K562 (cell line): ENCODE measurements around the gene EML3. TPM values are rescaled to one million over a fixed set of nuclear protein-coding genes. Genes with fewer than 3 reads are reported as not detected.

Experiments used
- ATAC-seq: fragments of 200-7000 bp; cut with Tn5 transposase; 3 replicates; pipeline ENCODE4 v1.9.1; 2020; ENCODE audit warnings: moderate library complexity
- BruUV-seq: library from RNA; stranded (reverse); fragments of 400-500 nt; replicated peaks from 2 replicates; lab custom pipeline; 2021; lab: Mats Ljungman, UMichigan
- CTCF ChIA-PET: fragments of 300-600 bp; formaldehyde crosslinking; extraction: SDS; loops from one replicate; lab custom pipeline; 2021; ENCODE audit warnings: low intra/inter-chr PET ratio; lab: Yijun Ruan, JAX
- POLR2A ChIA-PET: fragments of 300-600, 350-650 bp; sonication (Branson Sonifier 250); formaldehyde crosslinking; extraction: SDS; loops from one replicate; lab custom pipeline; 2021; ENCODE audit warnings: antibody characterized with exemption, inconsistent platforms; lab: Yijun Ruan, JAX
- DNase-seq, 4 experiments: peaks; one replicate each; pipeline versions ENCODE4 v3.0.0 to v3.0.0-alpha.2; 2011 to 2018; ENCODE audit warnings: low spot score in 3 of 4, mixed read lengths in 3 of 4; ENCODE audit errors: extremely low read depth in 1 of 4
- FAIRE-seq: peaks from 2 replicates; lab custom pipeline; 2011; peaks lifted over from hg19 to GRCh38; lab: Jason Lieb, UNC
- H2AFZ ChIP-seq: 2 replicates; pipeline ENCODE4 v1.6.0; 2011; ENCODE audit warnings: low read depth, low read length, control low read depth, inconsistent platforms
- H3K27ac ChIP-seq: fragments of 200-600 bp; 3 replicates; pipeline ENCODE4 v1.8.0; 2011; ENCODE audit warnings: low read depth, mild to moderate bottlenecking, control low read depth, inconsistent platforms, low read length, moderate library complexity, mixed read lengths; ENCODE audit errors: extremely low read depth
- H3K27me3 ChIP-seq, 2 experiments: fragments of 300-600 bp in 1 of 2; 2 replicates in 1 of 2; 3 replicates in 1 of 2; pipeline versions ENCODE4 v1.6.0 to v1.8.0; 2011; ENCODE audit warnings: inconsistent platforms in 2 of 2, low read length in 2 of 2, mild to moderate bottlenecking in 1 of 2, mixed read lengths in 1 of 2, moderate library complexity in 1 of 2; ENCODE audit not compliant: control insufficient read depth in 2 of 2, insufficient read depth in 2 of 2
- H3K36me3 ChIP-seq: fragments of 300-600 bp; 3 replicates; pipeline ENCODE4 v1.8.0; 2011; ENCODE audit warnings: mild to moderate bottlenecking, low read length, inconsistent platforms; ENCODE audit not compliant: control insufficient read depth, insufficient read depth
- H3K4me1 ChIP-seq, 2 experiments: fragments of 200-600 bp in 1 of 2; replicated peaks in 1 of 2; 2 replicates in 1 of 2; 3 replicates in 1 of 2; pipeline versions ENCODE4 v1.5.1 to v1.8.0; 2011; ENCODE audit warnings: inconsistent platforms in 2 of 2, low read length in 2 of 2, mild to moderate bottlenecking in 1 of 2, mixed read lengths in 1 of 2, moderate library complexity in 1 of 2; ENCODE audit not compliant: control insufficient read depth in 2 of 2, insufficient read depth in 2 of 2
- H3K4me2 ChIP-seq: 2 replicates; pipeline ENCODE4 v1.6.1; 2011; ENCODE audit warnings: low read length, control low read depth, inconsistent platforms, mixed read lengths; ENCODE audit not compliant: insufficient read depth
- H3K4me3 ChIP-seq: fragments of 200-600 bp; sonication (generic), shearing (Covaris generic); 2 replicates; pipeline ENCODE4 v1.5.1; 2016; ENCODE audit warnings: control low read depth, inconsistent platforms
- H3K79me2 ChIP-seq: fragments of 200-600 bp; 3 replicates; pipeline ENCODE4 v1.8.0; 2011; ENCODE audit warnings: low read length, inconsistent platforms; ENCODE audit not compliant: control insufficient read depth, insufficient read depth
- H3K9ac ChIP-seq, 2 experiments: 2 replicates each; pipeline versions ENCODE4 v1.6.0 to v1.6.1; 2011; ENCODE audit warnings: low read depth in 2 of 2, low read length in 2 of 2, control low read depth in 1 of 2, inconsistent platforms in 1 of 2, mild to moderate bottlenecking in 1 of 2, mixed read lengths in 1 of 2; ENCODE audit not compliant: insufficient read depth in 1 of 2
- H3K9me1 ChIP-seq: one replicate; pipeline ENCODE4 v1.6.0; 2011; ENCODE audit warnings: inconsistent platforms, mild to moderate bottlenecking, low read length, moderate library complexity; ENCODE audit not compliant: control insufficient read depth, insufficient read depth
- H3K9me3 ChIP-seq: replicated peaks from 2 replicates; pipeline ENCODE4 v1.5.1; 2011; ENCODE audit warnings: low read depth, low read length, inconsistent platforms; ENCODE audit not compliant: control insufficient read depth, insufficient read depth
- H4K20me1 ChIP-seq: replicated peaks from 2 replicates; pipeline ENCODE4 v1.6.1; 2011; ENCODE audit warnings: low read length, inconsistent platforms, mixed read lengths; ENCODE audit not compliant: control insufficient read depth, insufficient read depth
- FUS ChIP-seq: fragments of 200-400 bp; formaldehyde crosslinking; optimal IDR thresholded peaks from 2 replicates; pipeline ENCODE3; 2017; ENCODE audit warnings: low read depth, low read length
- RBFOX2 ChIP-seq: fragments of 200-400 bp; formaldehyde crosslinking; IDR thresholded peaks from 2 replicates; pipeline ENCODE4 v1.6.1; 2017; ENCODE audit warnings: low read depth, mild to moderate bottlenecking, low read length, moderate library complexity
- TEAD1 ChIP-seq, 2 experiments: fragments of 450-650 bp in 1 of 2; sonication (generic) in 1 of 2; formaldehyde crosslinking; IDR thresholded peaks; 2 replicates each; pipeline versions ENCODE4 v1.4.0 to v1.8.0; 2020 to 2022; ENCODE audit warnings: mild to moderate bottlenecking in 2 of 2, missing genetic modification reagents in 1 of 2
- WGBS: fragments of 100-300 bp; shearing (Covaris generic); methylation state at CpG from one replicate; pipeline ENCODE4 v1.1.6; 2016; ENCODE audit warnings: low coverage, mixed read lengths; ENCODE audit not compliant: insufficient coverage; ENCODE audit errors: missing lambda C conversion rate; 5-methylcytosine and 5-hydroxymethylcytosine counted together
- in situ Hi-C: fragments of 300-500 bp; cut with MboI; formaldehyde crosslinking; loops from 4 replicates; pipeline ENCODE4 v1.15.0; 2018; ENCODE audit warnings: inconsistent platforms, mixed read lengths
- intact Hi-C: fragments of 100-400 bp; cut with micrococcal nuclease; formaldehyde crosslinking; loops from 2 replicates; pipeline ENCODE4 v1.14.2; 2022
- polyA plus RNA-seq, 8 experiments: library from polyadenylated mRNA; depleted of rRNA in 4 of 8; stranded (reverse) in 5 of 8; unstranded in 3 of 8; fragments of >200 nt; fragmentation: Nextera tagmentation in 2 of 8; fragmentation: Illumina TruSeq in 1 of 8; extraction: Ambion mirVana in 2 of 8; extraction: Trizol in 1 of 8; gene quantifications; 2 replicates each; pipeline versions ENCODE4 v1.2.1 to v1.2.3, GENCODE V29; 2011 to 2014; ENCODE audit warnings: inconsistent platforms in 1 of 8, missing spikeins in 1 of 8
- total RNA-seq, 7 experiments: library from RNA; depleted of rRNA in 6 of 7; stranded (reverse); fragments of >200 nt in 6 of 7; fragmentation: Illumina TruSeq in 2 of 7; extraction: Trizol in 2 of 7; gene quantifications; 2 replicates each; pipeline versions ENCODE4 v1.2.1 to v1.2.3, GENCODE V29; 2011 to 2021; ENCODE audit warnings: low replicate concordance in 1 of 7
- TF ChIP-seq, protein P1 (sequence below): fragments of 200-800 bp; sonication (Bioruptor generic); IDR thresholded peaks from 2 replicates; pipeline ENCODE4 v1.6.1; 2017; ENCODE audit warnings: missing genetic modification characterization, missing compliant biosample characterization

Gene EML3
- total and polyA plus RNA-seq, 9 of the 15 experiments (the other 6 are each of a cell fraction or from before 2014, with no cell fraction given), result 0.32 to 90.5 (median 26.4) TPM

- Histone ChIP-seq H3K79me2 (peaks cover 83% of the 10 kb centered on the region), H3K36me3 (peaks cover 92% of the 10 kb centered on the region), H2AFZ (no peak overlapping the region), H3K9ac (peak overlapping the region in 1 of 2 experiments; percentile 48; a peak in 1 of 4 replicates), H3K9me1 (no peaks in the 10 kb centered on the region), H3K4me1 (peaks cover 14 to 20% of the 10 kb centered on the region in 2 experiments; a peak in 4 of 5 replicates), H3K9me3 (no peaks in the 10 kb centered on the region), H3K27me3 (no peaks in the 10 kb centered on the region), H4K20me1 (peaks cover 14% of the 10 kb centered on the region), H3K4me3 (no peak overlapping the region), H3K4me2 (no peak overlapping the region), H3K27ac (no peak overlapping the region; the same call in 2 of the 3 replicates)
- intact Hi-C loops (no loop called here), in situ Hi-C loops (no loop called here)
- ATAC-seq (no peak), FAIRE-seq (no peak), DNase-seq (no peak)
- TF ChIP-seq, protein P1, sequence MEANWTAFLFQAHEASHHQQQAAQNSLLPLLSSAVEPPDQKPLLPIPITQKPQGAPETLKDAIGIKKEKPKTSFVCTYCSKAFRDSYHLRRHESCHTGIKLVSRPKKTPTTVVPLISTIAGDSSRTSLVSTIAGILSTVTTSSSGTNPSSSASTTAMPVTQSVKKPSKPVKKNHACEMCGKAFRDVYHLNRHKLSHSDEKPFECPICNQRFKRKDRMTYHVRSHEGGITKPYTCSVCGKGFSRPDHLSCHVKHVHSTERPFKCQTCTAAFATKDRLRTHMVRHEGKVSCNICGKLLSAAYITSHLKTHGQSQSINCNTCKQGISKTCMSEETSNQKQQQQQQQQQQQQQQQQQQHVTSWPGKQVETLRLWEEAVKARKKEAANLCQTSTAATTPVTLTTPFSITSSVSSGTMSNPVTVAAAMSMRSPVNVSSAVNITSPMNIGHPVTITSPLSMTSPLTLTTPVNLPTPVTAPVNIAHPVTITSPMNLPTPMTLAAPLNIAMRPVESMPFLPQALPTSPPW (CRISPR knock-in tag), result no peak
- TF ChIP-seq FUS (no peak), RBFOX2 (peak; percentile 11; the same call in 1 of the 2 replicates), TEAD1 (CRISPR knock-in tag; IDR thresholded peaks at IDR 0.05) (no peak)
- 89% methylated on average over 8 of the region's 8 CpGs for WGBS
- POLR2A ChIA-PET, result interaction anchor here (0.6 to 1.8 kb wide), 3 partner anchors 11 to 193 kb away, joined by 3 to 5 read pairs (median 4); no protein-coding TSS in a partner anchor
- CTCF ChIA-PET, result no interaction called here
- TSS peak; percentile 5 for BruUV-seq
Measured at GRCh38 chr11:62567018-62567633, 45.4 kb downstream of the EML3 start.
